Skeletal muscle tissue (tissue), 4 donors: ENCODE data around the gene STK33. TPM values are rescaled to one million over a fixed set of nuclear protein-coding genes. Genes with fewer than 3 reads are reported as not detected.

Source experiments
- H3K27ac ChIP-seq: one replicate; pipeline ENCODE4 v1.7.0; 2013; ENCODE audit warnings: mild to moderate bottlenecking, low read depth, low read length, inconsistent platforms
- H3K27me3 ChIP-seq, 3 donors: one replicate each; pipeline ENCODE4 v1.7.0; 2013; ENCODE audit warnings: low read length in 3 of 3; ENCODE audit not compliant: control insufficient read depth in 3 of 3, insufficient read depth in 3 of 3
- H3K36me3 ChIP-seq, 3 donors: one replicate each; pipeline ENCODE4 v1.7.0; 2013; ENCODE audit warnings: low read length in 3 of 3; ENCODE audit not compliant: control insufficient read depth in 3 of 3, insufficient read depth in 3 of 3
- H3K4me1 ChIP-seq, 3 donors: one replicate each; pipeline ENCODE4 v1.7.0; 2013; ENCODE audit warnings: low read length in 3 of 3, mild to moderate bottlenecking in 3 of 3; ENCODE audit not compliant: control insufficient read depth in 3 of 3, insufficient read depth in 3 of 3
- H3K4me3 ChIP-seq, 3 donors: one replicate each; pipeline ENCODE4 v1.7.0; 2013; ENCODE audit warnings: low read length in 3 of 3
- H3K9ac ChIP-seq, 3 donors: one replicate each; pipeline ENCODE4 v1.7.0; 2013; ENCODE audit warnings: low read length in 3 of 3, mild to moderate bottlenecking in 3 of 3, moderate library complexity in 2 of 3, low read depth in 1 of 3
- H3K9me3 ChIP-seq, 3 donors: one replicate each; pipeline ENCODE4 v1.7.0; 2013; ENCODE audit warnings: low read length in 3 of 3; ENCODE audit not compliant: control insufficient read depth in 3 of 3
- total RNA-seq: library from RNA; depleted of rRNA; stranded (reverse); fragments of >200 nt; gene quantifications from one replicate; pipeline ENCODE4 v1.2.3, GENCODE V29; 2014
- donor health status: Osteomylitis.

Gene STK33
- total RNA-seq, 1 donor from 2014 or later: 3.1 TPM

GRCh38 chr11:8624698-8625097 is 30.7 kb upstream of the STK33 start:
- Histone ChIP-seq H3K9me3 (no peaks in the 10 kb centered on the region), H3K27ac (no peak overlapping the region), H3K9ac (no peak overlapping the region), H3K27me3 (no peaks in the 10 kb centered on the region), H3K36me3 (peaks cover 37 to 48% (median 44%) of the 10 kb centered on the region in 3 donors), H3K4me1 (no peaks in the 10 kb centered on the region), H3K4me3 (no peak overlapping the region)

- no peak overlapping the region for H3K27ac ChIP-seq
- H3K9ac ChIP-seq: no peak overlapping the region
- peaks cover 53 to 79% (median 76%) of the 10 kb centered on the region in 3 donors for H3K36me3 ChIP-seq
- no peaks in the 10 kb centered on the region for H3K27me3 ChIP-seq
- no peaks in the 10 kb centered on the region for H3K9me3 ChIP-seq
- H3K4me3 ChIP-seq: no peak overlapping the region
- H3K4me1 ChIP-seq: no peaks in the 10 kb centered on the region
Measured at GRCh38 chr11:8621147-8621546, 27.1 kb upstream of the STK33 start.

- Histone ChIP-seq H3K27me3 (no peaks in the 10 kb centered on the region), H3K36me3 (peaks cover 37 to 61% (median 60%) of the 10 kb centered on the region in 3 donors), H3K9ac (no peak overlapping the region), H3K9me3 (no peaks in the 10 kb centered on the region), H3K4me3 (no peak overlapping the region), H3K4me1 (no peaks in the 10 kb centered on the region), H3K27ac (no peak overlapping the region)
Measured at GRCh38 chr11:8617063-8617462, 23.0 kb upstream of the STK33 start.

- Histone ChIP-seq H3K9me3 (no peaks in the 10 kb centered on the region), H3K27me3 (no peaks in the 10 kb centered on the region), H3K4me3 (no peak overlapping the region), H3K27ac (no peak overlapping the region), H3K4me1 (no peaks in the 10 kb centered on the region), H3K9ac (no peak overlapping the region), H3K36me3 (peaks cover 26 to 51% (median 45%) of the 10 kb centered on the region in 3 donors)
Measured at GRCh38 chr11:8615291-8616032, 21.4 kb upstream of the STK33 start.

GRCh38 chr11:8614497-8614896 is 20.5 kb upstream of the STK33 start:
- H3K36me3 ChIP-seq: peaks cover 23 to 42% (median 40%) of the 10 kb centered on the region in 3 donors

GRCh38 chr11:8613036-8613435 is 19.0 kb upstream of the STK33 start:
- Histone ChIP-seq H3K36me3 (peaks cover 16 to 30% (median 26%) of the 10 kb centered on the region in 3 donors), H3K4me3 (no peak overlapping the region), H3K27ac (no peak overlapping the region), H3K27me3 (no peaks in the 10 kb centered on the region), H3K9me3 (no peaks in the 10 kb centered on the region), H3K9ac (no peak overlapping the region), H3K4me1 (no peaks in the 10 kb centered on the region)

More at GRCh38 chr11:8614497-8614896, 20.5 kb upstream of the STK33 start:
- no peak overlapping the region for H3K4me3 ChIP-seq
- H3K9ac ChIP-seq: no peak overlapping the region
- H3K9me3 ChIP-seq: no peaks in the 10 kb centered on the region
- no peaks in the 10 kb centered on the region for H3K27me3 ChIP-seq
- H3K27ac ChIP-seq: no peak overlapping the region
- no peaks in the 10 kb centered on the region for H3K4me1 ChIP-seq

- Histone ChIP-seq H3K9me3 (no peaks in the 10 kb centered on the region), H3K27ac (no peak overlapping the region), H3K36me3 (peaks cover 14 to 26% (median 21%) of the 10 kb centered on the region in 3 donors), H3K27me3 (no peaks in the 10 kb centered on the region), H3K4me3 (no peak overlapping the region), H3K9ac (no peak overlapping the region), H3K4me1 (no peaks in the 10 kb centered on the region)
Measured at GRCh38 chr11:8612522-8612921, 18.5 kb upstream of the STK33 start.

GRCh38 chr11:8610532-8611116 is 16.6 kb upstream of the STK33 start:
- Histone ChIP-seq H3K4me3 (no peak overlapping the region), H3K27me3 (no peaks in the 10 kb centered on the region), H3K4me1 (no peaks in the 10 kb centered on the region), H3K36me3 (peaks cover 4 to 10% (median 6%) of the 10 kb centered on the region in 3 donors), H3K9ac (no peak overlapping the region), H3K27ac (no peak overlapping the region), H3K9me3 (no peaks in the 10 kb centered on the region)

GRCh38 chr11:8608652-8609051 is 14.6 kb upstream of the STK33 start:
- no peak overlapping the region for H3K9ac ChIP-seq
- no peaks in the 10 kb centered on the region for H3K27me3 ChIP-seq
- peaks cover 0 to 8% (median 5%) of the 10 kb centered on the region in 3 donors for H3K36me3 ChIP-seq
- peaks cover 0 to 6% (median 0%) of the 10 kb centered on the region in 3 donors for H3K4me1 ChIP-seq
- no peak overlapping the region for H3K4me3 ChIP-seq
- H3K9me3 ChIP-seq: no peaks in the 10 kb centered on the region
- H3K27ac ChIP-seq: no peak overlapping the region

- Histone ChIP-seq H3K27me3 (no peaks in the 10 kb centered on the region), H3K9me3 (no peaks in the 10 kb centered on the region), H3K4me1 (peaks cover 0 to 6% (median 0%) of the 10 kb centered on the region in 3 donors), H3K36me3 (no peaks in the 10 kb centered on the region), H3K9ac (no peak overlapping the region), H3K4me3 (no peak overlapping the region), H3K27ac (no peak overlapping the region)
Measured at GRCh38 chr11:8605971-8606563, 12.0 kb upstream of the STK33 start.
